Hematopoietic multipotent progenitor cell treated with erythropoietin and hydrocortisone succinate and interleukin-3 and kit ligand, for 8 days (in vitro differentiated cells): ENCODE data around the gene ZNF385A.

Source experiments
- DNase-seq: peaks from one replicate; pipeline ENCODE4 v3.0.0-alpha.2; 2015

Gene ZNF385A

GRCh38 chr12:54415221-54415929, 30.8 kb upstream of the ZNF385A start:
- DNase-seq = no peak

GRCh38 chr12:54413284-54414190, 29.0 kb upstream of the ZNF385A start:
- peak; percentile 54 for DNase-seq

GRCh38 chr12:54412786-54413185, 28.3 kb upstream of the ZNF385A start:
- DNase-seq = no peak

GRCh38 chr12:54412348-54412747, 27.8 kb upstream of the ZNF385A start:
- DNase-seq = no peak

GRCh38 chr12:54411391-54412241, 27.1 kb upstream of the ZNF385A start:
- DNase-seq = peak; percentile 21

DNA sequence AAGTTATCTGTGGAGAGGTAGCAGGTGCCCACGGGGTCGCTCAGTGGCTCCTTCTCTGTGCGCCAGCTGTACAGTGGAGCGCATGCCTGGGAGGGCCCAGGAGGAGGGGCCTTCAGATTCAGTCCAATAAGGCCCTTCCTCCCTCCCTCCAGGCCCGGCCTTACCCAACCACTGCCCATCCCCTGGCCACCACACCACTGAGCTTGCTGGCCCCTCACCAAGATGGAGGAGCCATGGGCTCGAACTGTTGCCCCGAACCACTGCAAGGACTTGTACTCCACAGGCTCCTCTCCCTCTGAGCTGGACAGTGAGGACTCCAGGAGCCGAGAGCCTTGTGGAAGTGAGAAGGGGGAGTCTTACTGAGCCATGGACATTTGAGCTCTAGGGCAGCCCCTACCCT, 24.7 kb upstream of the ZNF385A start:
- no peak for DNase-seq

- DNase-seq = no peak
Measured at GRCh38 chr12:54407183-54407905, 22.8 kb upstream of the ZNF385A start.

DNA sequence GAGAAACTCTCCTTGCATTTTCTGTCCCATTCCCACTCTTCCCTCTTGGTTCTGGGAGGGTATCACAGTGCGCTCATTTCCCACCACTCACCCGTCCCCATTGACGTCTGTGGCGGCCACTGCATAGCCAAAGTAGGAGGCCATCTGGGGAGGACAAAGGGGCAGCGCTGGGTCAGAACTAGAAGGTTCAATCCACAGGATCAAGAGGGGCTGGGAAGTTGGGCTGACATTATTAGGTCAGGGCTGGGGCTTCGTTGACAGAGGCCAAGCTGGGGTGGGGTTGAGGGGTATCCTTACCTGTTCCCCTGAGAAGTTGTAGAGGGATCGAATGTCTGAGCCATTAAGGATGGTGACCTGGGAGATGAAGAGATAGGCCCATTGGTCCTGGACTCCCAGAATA, 21.0 kb upstream of the ZNF385A start:
- no peak for DNase-seq

DNA sequence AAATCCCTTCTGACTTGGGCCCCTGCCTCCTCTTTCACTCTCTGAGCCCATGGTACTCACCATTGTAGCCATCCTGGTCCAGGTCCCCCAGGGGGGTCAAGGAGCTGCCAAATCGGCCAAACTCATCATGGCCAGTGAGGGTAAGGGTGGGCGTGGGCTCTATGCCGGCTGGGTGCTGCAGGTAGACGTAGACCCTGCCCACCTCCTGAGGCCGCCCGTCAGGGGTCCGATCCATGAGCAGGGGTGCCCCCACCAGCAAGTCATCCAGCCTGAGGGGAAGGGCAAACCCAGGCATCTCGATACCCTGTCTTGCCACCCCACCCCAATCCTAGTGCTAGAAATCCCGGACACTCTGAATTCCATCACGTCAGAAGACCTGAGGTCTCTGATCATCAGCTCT, 20.6 kb upstream of the ZNF385A start:
- DNase-seq = no peak

GRCh38 chr12:54404061-54405004, 19.8 kb upstream of the ZNF385A start:
- DNase-seq = peak; percentile 69

- no peak for DNase-seq
Measured at GRCh38 chr12:54401119-54401518, 16.6 kb upstream of the ZNF385A start.

GRCh38 chr12:54398995-54399793, 14.7 kb upstream of the ZNF385A start:
- peak; percentile 85 for DNase-seq

GRCh38 chr12:54398218-54398617, 13.7 kb upstream of the ZNF385A start:
- DNase-seq = no peak

GRCh38 chr12:54397157-54397556, 12.6 kb upstream of the ZNF385A start:
- no peak for DNase-seq

- no peak for DNase-seq
Measured at GRCh38 chr12:54395545-54395944, 11.0 kb upstream of the ZNF385A start.

DNA sequence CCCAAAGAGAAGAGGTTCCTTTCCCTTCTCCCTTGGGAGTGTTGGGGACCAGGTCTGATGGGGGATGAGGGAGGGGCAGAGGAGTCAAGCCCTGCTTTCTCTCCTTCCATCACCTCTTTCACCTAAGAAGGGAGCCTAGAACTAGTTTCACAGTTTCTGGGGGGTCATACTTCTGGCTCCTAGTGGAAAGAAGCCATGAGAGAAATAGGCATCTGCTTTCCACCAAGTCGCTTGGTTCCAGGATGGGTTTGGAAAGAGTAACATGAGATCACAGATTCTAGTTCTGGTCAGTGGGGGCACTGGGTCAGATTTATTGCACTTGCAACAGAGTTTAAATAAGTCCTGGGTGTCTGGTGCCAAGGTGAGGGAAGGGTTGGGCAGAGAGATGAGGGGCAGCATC, 10.5 kb upstream of the ZNF385A start:
- no peak for DNase-seq

GRCh38 chr12:54394281-54394719, 9.8 kb upstream of the ZNF385A start:
- DNase-seq = peak; percentile 71

GRCh38 chr12:54393743-54394142, 9.2 kb upstream of the ZNF385A start:
- no peak for DNase-seq

DNA sequence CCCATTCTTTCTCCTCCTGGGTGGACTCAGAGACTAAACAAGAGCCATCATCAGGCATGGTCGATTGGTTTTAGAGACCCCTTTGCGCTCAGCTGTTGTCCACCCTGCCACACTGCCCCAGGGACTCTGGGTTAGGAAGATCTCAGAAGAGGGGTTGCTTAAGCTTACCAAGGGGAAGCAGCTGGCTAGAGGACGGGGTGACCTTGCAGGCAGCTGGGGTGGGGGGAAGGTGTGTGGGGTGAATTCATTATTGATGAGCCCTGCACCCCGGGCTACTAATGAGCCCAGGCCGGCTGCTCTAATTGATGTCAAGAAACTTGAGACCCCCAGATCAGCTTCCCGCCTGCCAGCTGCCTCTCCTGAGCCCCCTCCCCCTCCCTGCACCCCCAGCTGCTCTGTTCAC, 8.7 kb upstream of the ZNF385A start:
- DNase-seq = no peak

DNA sequence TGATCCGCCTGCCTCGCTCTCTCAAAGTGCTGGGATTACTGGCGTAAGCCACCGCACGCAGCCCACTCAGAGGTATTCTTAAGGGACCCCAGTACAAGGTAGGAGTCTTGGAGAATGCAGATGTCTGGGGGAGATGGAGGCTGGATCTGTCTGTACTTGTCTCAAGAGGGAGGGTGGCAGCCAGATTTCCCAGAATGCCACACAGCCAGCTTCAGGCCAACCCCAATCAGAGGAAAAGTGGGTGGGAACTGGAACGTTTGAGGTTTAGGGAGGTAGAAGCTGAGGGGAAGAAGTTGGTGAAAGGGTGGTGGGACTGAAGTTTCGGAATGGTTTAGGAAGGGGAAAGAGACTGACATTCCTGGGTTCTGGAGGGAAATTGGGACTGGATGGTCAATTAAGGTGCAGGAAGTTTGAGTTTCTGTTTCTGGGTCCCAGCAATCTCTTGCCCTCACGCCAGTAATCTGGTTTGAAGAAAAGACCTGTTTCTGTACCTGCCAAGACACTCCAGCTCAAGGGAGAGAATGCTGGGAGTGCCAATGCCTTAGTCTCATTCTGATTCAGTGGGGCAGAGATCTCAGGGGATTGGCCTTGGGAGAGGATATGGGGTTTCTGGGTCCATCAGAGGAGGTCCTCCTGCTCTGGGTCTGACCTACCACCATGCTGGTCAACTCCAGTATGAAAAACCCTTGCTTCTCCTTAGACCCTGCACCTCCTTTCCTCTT, 8.1 kb upstream of the ZNF385A start:
- no peak for DNase-seq
